Esophagus squamous epithelium (tissue), 5 donors: Measurements from ENCODE around the gene EIPR1. TPM values are rescaled to one million over a fixed set of nuclear protein-coding genes. Genes with fewer than 3 reads are reported as not detected.

Source experiments
- DNase-seq: peaks from one replicate; lab custom pipeline; 2025; lab: John Stamatoyannopoulos, UW
- H3K27ac ChIP-seq, 4 donors: fragments of 200-600 bp; sonication (generic); one replicate each; pipeline ENCODE4 v1.5.1; 2016 to 2019; ENCODE audit warnings: mild to moderate bottlenecking in 1 of 4
- H3K27me3 ChIP-seq, 4 donors: fragments of 200-600 bp; sonication (generic); 1 replicate in 3 of 4; 2 replicates in 1 of 4; pipeline versions ENCODE4 v1.5.1 to v1.6.0; 2017 to 2021; ENCODE audit warnings: antibody characterized with exemption in 1 of 4
- H3K36me3 ChIP-seq, 3 donors: fragments of 200-600 bp; sonication (generic); one replicate each; pipeline ENCODE4 v1.5.1; 2016 to 2019
- H3K4me1 ChIP-seq, 3 donors: fragments of 200-600 bp; sonication (generic); one replicate each; pipeline ENCODE4 v1.5.1; 2017 to 2019
- H3K4me3 ChIP-seq, 4 donors: fragments of 200-600 bp; sonication (generic); 1 replicate in 3 of 4; 2 replicates in 1 of 4; pipeline ENCODE4 v1.5.1; 2016 to 2019; ENCODE audit warnings: mild to moderate bottlenecking in 2 of 4, moderate library complexity in 1 of 4
- H3K9me3 ChIP-seq, 3 donors: fragments of 200-600 bp; sonication (generic); one replicate each; pipeline ENCODE4 v1.5.1; 2016 to 2019
- CTCF ChIP-seq, 6 experiments: fragments of 450-650 bp in 4 of 6; fragments of 200-600 bp in 2 of 6; sonication (generic) in 2 of 6; IDR thresholded peaks; one replicate each; pipeline ENCODE4 v1.5.1; 2016 to 2019; ENCODE audit warnings: antibody characterized with exemption in 6 of 6, mild to moderate bottlenecking in 4 of 6, moderate library complexity in 4 of 6
- POLR2A ChIP-seq, 4 donors: fragments of 450-650 bp; IDR thresholded peaks; one replicate each; pipeline ENCODE4 v1.6.1; 2017; ENCODE audit warnings: antibody characterized with exemption in 4 of 4, mild to moderate bottlenecking in 4 of 4, moderate library complexity in 3 of 4
- WGBS, 2 donors: methylation state at CpG; one replicate each; pipeline ENCODE4 v1.1.5; 2018; 5-methylcytosine and 5-hydroxymethylcytosine counted together
- intact Hi-C: fragments of 100-400 bp; cut with DNase I; formaldehyde crosslinking; loops from one replicate; pipeline ENCODE4 v1.15.0; 2022
- total RNA-seq, 4 donors: library from RNA; depleted of rRNA; stranded (reverse); fragments of >200 nt; gene quantifications; one replicate each; pipeline ENCODE4 v1.1.0, GENCODE V29; 2016
- donor health status: DM: yes; HTN: yes; CAD: no.

EIPR1 gene
- total RNA-seq, 4 donors from 2014 or later, result 27.3 to 50.6 (median 31.9) TPM

GRCh38 chr2:3168230-3168891 is 209.3 kb downstream of the EIPR1 start:
- 68 to 74% methylated on average over 8 to 12 of the region's 17 CpGs for WGBS, 2 donors

GRCh38 chr2:3163401-3163800 is 214.2 kb downstream of the EIPR1 start:
- WGBS, 2 donors, result 75 to 93% methylated on average over 2 of the region's 2 CpGs
- no peaks in the 10 kb centered on the region for H3K27me3 ChIP-seq
- intact Hi-C loops, result no loop called here
- H3K4me1 ChIP-seq, result no peaks in the 10 kb centered on the region
- H3K36me3 ChIP-seq, result no peaks in the 10 kb centered on the region
- TF ChIP-seq POLR2A (IDR thresholded peaks at IDR 0.05) (no peak), CTCF (IDR thresholded peaks at IDR 0.05) (no peak)
- no peak overlapping the region for H3K4me3 ChIP-seq
- DNase-seq, result no peak
- peaks cover 0 to 18% (median 0%) of the 10 kb centered on the region in 3 donors for H3K9me3 ChIP-seq
- H3K27ac ChIP-seq, result no peak overlapping the region

More at GRCh38 chr2:3168230-3168891, 209.3 kb downstream of the EIPR1 start:
- Histone ChIP-seq H3K4me3 (no peak overlapping the region), H3K27ac (no peak overlapping the region), H3K4me1 (peaks cover under 1 to 22% (median 3%) of the 10 kb centered on the region in 3 donors), H3K36me3 (peaks cover 0 to 5% (median 0%) of the 10 kb centered on the region in 3 donors), H3K9me3 (peaks cover 0 to 6% (median 0%) of the 10 kb centered on the region in 3 donors), H3K27me3 (no peaks in the 10 kb centered on the region)
- no peak for DNase-seq
- intact Hi-C loops, result no loop called here
- TF ChIP-seq CTCF (IDR thresholded peaks at IDR 0.05) (no peak), POLR2A (IDR thresholded peaks at IDR 0.05) (no peak)

- no peak for TF ChIP-seq CTCF (IDR thresholded peaks at IDR 0.05)
- no peak for TF ChIP-seq POLR2A (IDR thresholded peaks at IDR 0.05)
- H3K9me3 ChIP-seq, result peaks cover 0 to 18% (median 0%) of the 10 kb centered on the region in 3 donors
- DNase-seq, result no peak
- H3K4me1 ChIP-seq, result no peaks in the 10 kb centered on the region
- no peaks in the 10 kb centered on the region for H3K27me3 ChIP-seq
- intact Hi-C loops, result no loop called here
- no peaks in the 10 kb centered on the region for H3K36me3 ChIP-seq
- no peak overlapping the region for H3K4me3 ChIP-seq
- 98 to 100% methylated on average over 4 to 5 of the region's 6 CpGs for WGBS, 2 donors
- H3K27ac ChIP-seq, result no peak overlapping the region
Measured at GRCh38 chr2:3162442-3163077, 215.1 kb downstream of the EIPR1 start.

GRCh38 chr2:3160751-3161330 is 216.8 kb downstream of the EIPR1 start:
- Histone ChIP-seq H3K36me3 (no peaks in the 10 kb centered on the region), H3K27ac (no peak overlapping the region), H3K9me3 (peaks cover 0 to 18% (median 0%) of the 10 kb centered on the region in 3 donors), H3K4me3 (no peak overlapping the region), H3K27me3 (no peaks in the 10 kb centered on the region), H3K4me1 (no peaks in the 10 kb centered on the region)
- WGBS, 2 donors, result 80 to 81% methylated on average over 3 of the region's 6 CpGs
- intact Hi-C loops, result no loop called here
- DNase-seq, result no peak
- TF ChIP-seq POLR2A (IDR thresholded peaks at IDR 0.05) (no peak), CTCF (IDR thresholded peaks at IDR 0.05) (no peak)
